Skeletal muscle tissue (tissue), 4 donors: ENCODE results near the gene CCDC201. TPM values are rescaled to one million over a fixed set of nuclear protein-coding genes. Genes with fewer than 3 reads are reported as not detected.

Source experiments
- H3K27ac ChIP-seq: one replicate; pipeline ENCODE4 v1.7.0; 2013; ENCODE audit warnings: mild to moderate bottlenecking, low read depth, low read length, inconsistent platforms
- H3K27me3 ChIP-seq, 3 donors: one replicate each; pipeline ENCODE4 v1.7.0; 2013; ENCODE audit warnings: low read length in 3 of 3; ENCODE audit not compliant: control insufficient read depth in 3 of 3, insufficient read depth in 3 of 3
- H3K36me3 ChIP-seq, 3 donors: one replicate each; pipeline ENCODE4 v1.7.0; 2013; ENCODE audit warnings: low read length in 3 of 3; ENCODE audit not compliant: control insufficient read depth in 3 of 3, insufficient read depth in 3 of 3
- H3K4me1 ChIP-seq, 3 donors: one replicate each; pipeline ENCODE4 v1.7.0; 2013; ENCODE audit warnings: low read length in 3 of 3, mild to moderate bottlenecking in 3 of 3; ENCODE audit not compliant: control insufficient read depth in 3 of 3, insufficient read depth in 3 of 3
- H3K4me3 ChIP-seq, 3 donors: one replicate each; pipeline ENCODE4 v1.7.0; 2013; ENCODE audit warnings: low read length in 3 of 3
- H3K9ac ChIP-seq, 3 donors: one replicate each; pipeline ENCODE4 v1.7.0; 2013; ENCODE audit warnings: low read length in 3 of 3, mild to moderate bottlenecking in 3 of 3, moderate library complexity in 2 of 3, low read depth in 1 of 3
- H3K9me3 ChIP-seq, 3 donors: one replicate each; pipeline ENCODE4 v1.7.0; 2013; ENCODE audit warnings: low read length in 3 of 3; ENCODE audit not compliant: control insufficient read depth in 3 of 3
- total RNA-seq: library from RNA; depleted of rRNA; stranded (reverse); fragments of >200 nt; gene quantifications from one replicate; pipeline ENCODE4 v1.2.3, GENCODE V29; 2014
- donor health status: Osteomylitis.

Gene CCDC201
- total RNA-seq, 1 donor from 2014 or later: not detected

DNA sequence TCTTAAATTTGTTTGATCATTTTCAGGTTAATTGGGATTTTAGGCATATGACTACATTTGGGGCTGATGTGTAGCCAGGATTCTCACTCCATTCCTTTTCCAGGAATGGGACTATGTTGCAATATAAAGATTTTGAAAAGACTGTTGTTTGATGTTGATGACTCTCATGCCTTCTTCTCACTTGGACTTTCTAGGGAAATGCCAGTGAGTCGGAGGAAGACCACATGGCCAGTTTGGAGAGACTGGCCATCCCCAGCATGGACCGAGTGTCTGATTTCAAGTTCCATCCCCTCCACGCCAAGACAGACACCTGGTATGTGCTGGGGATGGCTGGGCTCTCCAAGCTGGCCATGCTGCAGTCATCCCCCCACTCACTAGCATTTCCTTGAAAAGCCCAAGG is 42.7 kb upstream of the CCDC201 start:
- H3K9ac ChIP-seq: no peak overlapping the region
- no peak overlapping the region for H3K27ac ChIP-seq
- H3K4me3 ChIP-seq: no peak overlapping the region
- peaks cover 13 to 18% (median 14%) of the 10 kb centered on the region in 3 donors for H3K4me1 ChIP-seq
- peaks cover 6 to 14% (median 7%) of the 10 kb centered on the region in 3 donors for H3K36me3 ChIP-seq
- no peaks in the 10 kb centered on the region for H3K9me3 ChIP-seq
- H3K27me3 ChIP-seq: peaks cover 13 to 26% (median 18%) of the 10 kb centered on the region in 3 donors

DNA sequence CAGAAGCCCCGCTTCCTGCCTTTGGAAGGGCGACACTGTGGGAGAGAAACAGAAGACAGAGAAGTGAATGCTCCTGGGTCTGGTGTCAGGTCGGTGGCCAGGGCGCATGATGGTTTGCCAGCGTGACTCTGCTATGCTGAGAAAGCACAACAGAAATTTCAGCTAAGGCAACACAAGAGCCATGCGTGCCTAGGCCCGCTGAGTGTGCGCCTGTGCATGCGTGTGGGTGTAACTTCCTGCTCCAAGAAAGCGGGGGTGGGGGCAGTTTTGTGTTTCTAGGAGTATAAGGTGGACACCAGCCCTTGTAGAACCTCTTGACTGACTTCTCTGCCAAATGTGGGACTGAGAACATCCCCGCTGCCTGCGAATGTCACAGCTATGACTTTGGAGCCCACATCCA is 42.0 kb upstream of the CCDC201 start:
- Histone ChIP-seq H3K4me3 (no peak overlapping the region), H3K36me3 (peaks cover 6 to 14% (median 7%) of the 10 kb centered on the region in 3 donors), H3K4me1 (peaks cover 7 to 11% (median 8%) of the 10 kb centered on the region in 3 donors), H3K9me3 (no peaks in the 10 kb centered on the region), H3K27me3 (peaks cover 11 to 21% (median 12%) of the 10 kb centered on the region in 3 donors), H3K27ac (no peak overlapping the region), H3K9ac (no peak overlapping the region)

DNA sequence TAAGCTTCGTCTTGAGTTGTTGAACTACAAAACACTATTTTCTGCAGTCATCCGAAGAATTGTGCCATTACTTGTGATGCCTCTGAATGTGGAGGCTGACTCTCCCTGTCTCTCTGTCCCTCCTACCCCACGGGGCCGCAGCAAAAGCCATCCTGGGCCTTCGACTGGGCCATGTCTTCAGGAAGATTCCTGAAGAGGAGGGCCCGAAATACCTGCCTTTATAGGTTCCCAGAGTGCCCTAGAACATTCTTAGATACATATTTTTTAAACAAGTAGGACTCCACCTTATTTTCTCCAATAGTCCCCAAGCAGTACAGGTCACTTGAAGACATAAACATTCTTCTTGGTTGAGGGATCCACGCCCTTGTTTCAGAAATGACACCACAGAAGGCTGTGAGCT is 40.1 kb upstream of the CCDC201 start:
- peaks cover 6 to 14% (median 7%) of the 10 kb centered on the region in 3 donors for H3K36me3 ChIP-seq
- H3K27me3 ChIP-seq: peaks cover 0 to 4% (median 3%) of the 10 kb centered on the region in 3 donors
- no peak overlapping the region for H3K9ac ChIP-seq
- H3K4me3 ChIP-seq: no peak overlapping the region
- no peaks in the 10 kb centered on the region for H3K9me3 ChIP-seq
- no peak overlapping the region for H3K27ac ChIP-seq
- H3K4me1 ChIP-seq: peaks cover 4% of the 10 kb centered on the region in 3 donors

DNA sequence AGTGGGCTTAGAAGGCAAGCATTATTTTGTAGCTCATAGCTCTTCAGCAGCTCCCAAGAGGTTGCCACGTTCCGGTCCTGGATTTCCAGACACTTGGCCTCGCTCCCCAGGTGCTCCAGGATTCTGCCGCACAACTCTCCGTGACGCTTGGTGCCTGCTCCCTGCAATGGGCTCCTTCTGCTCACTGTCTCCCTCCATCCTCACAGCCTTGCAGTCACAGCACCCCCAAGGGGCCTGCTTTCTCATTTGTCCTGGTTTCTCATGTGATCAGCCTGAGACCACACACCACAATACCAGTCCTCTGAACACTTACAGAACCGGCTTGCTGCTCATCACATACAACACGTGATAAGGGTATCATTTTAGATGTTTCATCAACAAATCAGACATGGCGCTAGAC is 38.4 kb upstream of the CCDC201 start:
- no peak overlapping the region for H3K4me3 ChIP-seq
- no peak overlapping the region for H3K9ac ChIP-seq
- peaks cover 0 to 4% (median 0%) of the 10 kb centered on the region in 3 donors for H3K27me3 ChIP-seq
- no peak overlapping the region for H3K27ac ChIP-seq
- no peaks in the 10 kb centered on the region for H3K9me3 ChIP-seq
- H3K4me1 ChIP-seq: no peaks in the 10 kb centered on the region
- H3K36me3 ChIP-seq: peaks cover 6 to 12% (median 7%) of the 10 kb centered on the region in 3 donors

DNA sequence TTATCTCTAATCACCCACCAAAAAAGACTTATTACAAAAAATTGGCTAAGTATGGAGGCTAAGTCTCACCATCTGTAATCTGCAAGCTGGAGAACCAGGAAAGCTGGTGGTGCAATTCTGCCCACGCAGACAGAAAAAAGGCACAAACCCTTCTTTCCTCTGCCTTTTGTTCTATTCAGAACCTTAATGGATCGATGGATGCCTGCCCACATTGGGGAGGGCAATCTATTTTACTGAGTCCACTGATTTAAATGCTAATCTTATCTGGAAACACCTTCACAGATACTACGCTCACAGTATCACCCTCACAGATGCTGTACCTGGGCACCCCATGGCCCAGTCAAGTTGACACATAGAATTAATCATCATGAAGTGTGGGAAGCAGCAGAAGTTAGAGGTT is 38.0 kb upstream of the CCDC201 start:
- Histone ChIP-seq H3K9me3 (no peaks in the 10 kb centered on the region), H3K9ac (no peak overlapping the region), H3K4me3 (no peak overlapping the region), H3K36me3 (peaks cover 6 to 8% (median 7%) of the 10 kb centered on the region in 3 donors), H3K4me1 (no peaks in the 10 kb centered on the region), H3K27ac (no peak overlapping the region), H3K27me3 (peaks cover 0 to under 1% (median 0%) of the 10 kb centered on the region in 3 donors)

DNA sequence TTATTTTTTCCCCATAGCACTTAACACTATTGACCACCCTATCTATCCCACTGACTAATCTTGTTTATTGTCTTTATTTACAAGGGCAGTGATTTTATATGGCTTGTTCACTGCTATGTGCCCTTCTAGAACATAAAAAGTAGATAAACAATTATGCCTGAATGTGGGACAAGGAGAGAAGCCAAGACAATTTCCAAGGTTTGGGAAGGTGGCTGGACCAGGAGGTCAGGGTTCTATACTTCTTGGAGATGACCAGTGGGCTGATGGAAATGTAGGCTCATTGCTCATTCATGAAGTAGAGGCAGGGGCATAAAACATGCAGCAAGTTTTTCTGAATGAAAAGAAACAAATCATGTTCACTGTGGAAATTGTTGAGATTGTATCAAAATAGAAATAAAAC is 36.7 kb upstream of the CCDC201 start:
- Histone ChIP-seq H3K4me1 (no peaks in the 10 kb centered on the region), H3K9me3 (no peaks in the 10 kb centered on the region), H3K27me3 (no peaks in the 10 kb centered on the region), H3K4me3 (no peak overlapping the region), H3K9ac (no peak overlapping the region), H3K27ac (no peak overlapping the region), H3K36me3 (peaks cover 0 to 4% (median under 1%) of the 10 kb centered on the region in 3 donors)

DNA sequence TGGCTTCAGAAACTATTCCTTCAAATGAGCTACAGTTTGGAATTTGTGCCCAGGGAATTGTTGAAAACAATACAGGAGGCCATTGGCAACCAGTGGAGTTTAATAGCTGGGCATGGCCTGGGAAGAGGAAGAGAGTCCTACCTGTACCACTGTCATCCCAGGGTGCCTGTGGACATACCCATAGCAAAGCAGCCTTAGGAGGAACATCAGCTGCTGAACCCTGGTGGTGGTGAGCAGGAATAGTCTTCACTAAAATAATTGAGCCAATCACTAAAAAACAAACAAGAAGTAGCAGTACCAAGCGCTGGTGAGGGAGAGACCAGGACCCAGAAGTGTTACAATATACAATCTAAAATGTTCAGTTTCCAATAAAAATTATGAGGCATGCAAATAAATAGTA is 29.9 kb upstream of the CCDC201 start:
- H3K9ac ChIP-seq: no peak overlapping the region
- H3K36me3 ChIP-seq: no peaks in the 10 kb centered on the region
- H3K27ac ChIP-seq: no peak overlapping the region
- no peaks in the 10 kb centered on the region for H3K27me3 ChIP-seq
- no peaks in the 10 kb centered on the region for H3K9me3 ChIP-seq
- no peaks in the 10 kb centered on the region for H3K4me1 ChIP-seq
- no peak overlapping the region for H3K4me3 ChIP-seq

DNA sequence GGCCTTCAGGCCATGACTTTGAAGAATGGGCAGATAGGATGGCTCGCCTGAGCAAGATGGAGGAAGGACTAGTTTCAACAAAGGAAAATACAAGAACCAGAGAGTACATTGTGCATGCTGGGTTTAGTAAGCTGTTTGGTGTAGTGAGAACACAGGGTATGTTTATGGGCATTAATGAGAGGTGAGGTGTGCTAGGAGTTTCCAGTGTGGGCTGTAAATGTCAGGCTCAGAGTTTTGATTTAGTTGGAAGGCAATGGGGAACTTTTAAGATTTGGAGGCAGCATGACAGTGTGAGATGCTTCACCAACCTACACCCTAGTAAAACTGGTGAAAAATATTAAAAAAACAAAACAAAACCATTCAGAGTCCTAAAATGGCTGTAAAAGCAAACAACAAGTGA is 28.7 kb upstream of the CCDC201 start:
- H3K27ac ChIP-seq: no peak overlapping the region
- H3K27me3 ChIP-seq: no peaks in the 10 kb centered on the region
- no peak overlapping the region for H3K4me3 ChIP-seq
- H3K36me3 ChIP-seq: no peaks in the 10 kb centered on the region
- no peak overlapping the region for H3K9ac ChIP-seq
- no peaks in the 10 kb centered on the region for H3K4me1 ChIP-seq
- H3K9me3 ChIP-seq: no peaks in the 10 kb centered on the region

DNA sequence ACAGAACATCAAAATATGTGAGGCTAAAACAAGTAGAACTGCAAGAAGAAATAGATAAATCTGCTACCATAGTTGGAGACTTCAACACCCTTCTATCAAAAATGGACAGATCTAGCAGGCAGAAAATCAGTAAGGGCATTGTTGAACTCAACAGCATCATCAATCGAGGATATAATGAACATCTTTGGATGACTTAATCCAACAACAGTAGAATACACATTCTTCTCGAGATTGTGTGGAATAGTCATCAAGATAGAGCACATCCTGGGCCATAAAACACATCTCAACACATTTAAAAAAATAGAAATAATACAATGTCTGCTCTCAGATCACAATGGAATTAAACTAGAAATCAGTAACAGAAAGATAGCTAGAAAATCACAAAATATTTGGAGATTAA is 25.3 kb upstream of the CCDC201 start:
- Histone ChIP-seq H3K36me3 (no peaks in the 10 kb centered on the region), H3K4me1 (no peaks in the 10 kb centered on the region), H3K9ac (no peak overlapping the region), H3K27me3 (peaks cover 4 to 7% (median 6%) of the 10 kb centered on the region in 3 donors), H3K27ac (no peak overlapping the region), H3K4me3 (no peak overlapping the region), H3K9me3 (no peaks in the 10 kb centered on the region)

DNA sequence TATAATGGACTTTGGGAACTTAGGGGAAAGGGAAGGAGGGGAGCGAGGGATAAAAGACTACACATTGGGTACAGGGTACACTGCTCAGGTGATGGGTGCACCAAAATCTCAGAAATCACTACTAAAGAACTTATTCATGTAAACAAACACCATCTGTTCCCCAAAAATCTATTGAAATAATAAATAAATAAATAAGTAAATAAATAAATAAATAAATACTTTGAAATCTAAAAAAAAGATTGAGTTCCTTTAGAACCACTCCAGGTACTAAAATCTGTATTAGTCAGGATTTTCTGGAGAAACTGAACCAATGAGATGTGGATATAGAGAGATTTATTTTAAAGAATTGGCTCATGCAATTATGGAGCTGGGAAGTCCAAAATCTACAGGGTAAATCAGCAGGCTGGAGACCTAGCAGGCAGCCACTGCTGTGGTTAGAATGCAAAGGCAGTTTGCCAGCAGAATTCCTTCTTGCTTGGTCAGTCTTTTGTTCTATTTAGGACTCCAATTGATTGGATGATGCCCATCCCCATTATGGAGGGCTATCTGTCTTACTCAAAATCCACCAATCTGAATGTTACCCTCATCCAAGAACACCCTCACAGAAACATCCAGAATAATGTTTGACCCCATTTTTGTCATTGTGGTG is 24.3 kb upstream of the CCDC201 start:
- Histone ChIP-seq H3K4me1 (no peaks in the 10 kb centered on the region), H3K27ac (no peak overlapping the region), H3K27me3 (peaks cover 4 to 7% (median 6%) of the 10 kb centered on the region in 3 donors), H3K36me3 (no peaks in the 10 kb centered on the region), H3K4me3 (no peak overlapping the region), H3K9ac (no peak overlapping the region), H3K9me3 (no peaks in the 10 kb centered on the region)
